Stimulated activated CD4-positive, alpha-beta T cell treated with anti-CD3 and anti-CD28 coated beads, Interleukin-4, amount 100 ng/mL, for 1 hour (primary cell): ENCODE data around the gene SPINK8.
"Not testable (repeated sequence)": the region's sequence is repeated elsewhere in the genome, so short reads cannot be mapped to it uniquely, and the experiment has no call there.

ENCODE experiments used
- DNase-seq: peaks from one replicate; pipeline ENCODE4 v3.0.0-alpha.2; 2020

SPINK8 gene

DNA sequence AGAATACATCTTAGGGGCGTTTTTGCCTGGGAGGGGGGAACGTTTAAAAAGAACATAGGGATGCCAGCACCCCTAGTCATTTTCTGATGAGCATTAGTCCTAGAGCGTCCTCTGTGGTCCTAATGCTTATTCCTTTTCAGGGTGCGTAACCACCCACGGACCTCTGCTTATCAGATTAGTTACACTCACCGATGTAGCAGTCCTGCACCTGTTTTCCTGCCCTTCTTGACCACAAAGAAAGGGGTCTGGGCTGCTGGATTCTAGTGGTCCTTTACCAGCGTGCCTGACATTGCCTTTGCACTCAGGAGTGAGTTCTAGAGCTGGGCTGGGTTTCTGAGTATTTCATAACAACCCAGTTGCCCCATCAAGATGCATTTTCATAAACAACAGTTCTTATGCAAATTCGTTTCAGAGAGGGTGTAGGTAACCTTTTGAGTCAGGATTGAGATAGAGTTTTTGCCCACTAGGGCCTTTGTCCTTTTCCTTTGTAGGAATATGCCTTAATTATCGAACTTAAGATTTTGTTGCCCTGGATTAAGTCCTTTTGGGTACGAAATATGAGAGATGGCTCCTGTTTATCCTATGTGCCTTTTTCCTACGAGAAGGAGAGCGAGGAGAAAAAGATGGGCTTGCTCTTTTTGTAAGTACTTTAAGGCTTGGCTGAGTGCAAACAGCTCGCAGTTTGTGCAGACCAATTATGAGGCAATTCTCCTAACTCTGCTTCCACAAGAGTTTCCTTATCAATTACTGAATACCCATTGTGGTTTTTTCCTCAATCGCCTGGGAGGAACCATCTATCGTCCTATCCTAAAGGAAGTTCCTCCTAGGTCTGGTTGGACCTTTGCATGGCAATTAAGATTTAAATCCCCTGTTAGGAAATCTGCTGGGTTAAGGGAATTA, at the start of gene SPINK8:
Gene SPINK8 (minus strand): TSS at position 316 of the 900 bp plus-strand sequence. CDS start 5,320 bp downstream, outside the sequence.
- not testable (repeated sequence) for DNase-seq

DNA sequence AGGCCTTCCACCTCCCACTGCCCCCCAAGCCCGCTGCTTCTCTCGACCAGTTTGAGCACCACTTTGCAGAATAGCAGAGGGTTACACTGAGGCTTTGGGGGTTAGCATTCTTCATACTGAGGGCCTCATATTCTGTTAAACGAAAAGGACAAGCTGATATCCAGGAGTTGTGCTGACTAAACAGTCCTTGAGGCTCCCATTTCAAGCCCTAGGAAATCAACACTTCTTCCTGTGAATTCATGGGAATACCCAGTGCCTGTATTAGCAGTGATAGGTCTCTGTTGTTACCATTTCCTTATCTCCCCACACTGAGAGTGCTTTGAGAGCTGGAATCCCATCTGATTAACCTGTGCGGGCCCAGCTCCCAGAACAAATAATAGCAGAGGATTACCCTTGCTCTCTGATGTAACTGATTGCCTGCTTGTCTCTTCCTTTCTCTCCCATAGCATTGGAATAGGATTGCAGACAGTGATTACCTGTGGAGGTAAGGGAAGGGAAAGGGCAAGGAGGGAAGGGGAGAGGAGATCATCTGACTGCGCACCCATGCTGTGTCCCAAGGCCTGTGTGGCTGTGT, 39.5 kb upstream of the SPINK8 start:
- DNase-seq, result no peak

DNA sequence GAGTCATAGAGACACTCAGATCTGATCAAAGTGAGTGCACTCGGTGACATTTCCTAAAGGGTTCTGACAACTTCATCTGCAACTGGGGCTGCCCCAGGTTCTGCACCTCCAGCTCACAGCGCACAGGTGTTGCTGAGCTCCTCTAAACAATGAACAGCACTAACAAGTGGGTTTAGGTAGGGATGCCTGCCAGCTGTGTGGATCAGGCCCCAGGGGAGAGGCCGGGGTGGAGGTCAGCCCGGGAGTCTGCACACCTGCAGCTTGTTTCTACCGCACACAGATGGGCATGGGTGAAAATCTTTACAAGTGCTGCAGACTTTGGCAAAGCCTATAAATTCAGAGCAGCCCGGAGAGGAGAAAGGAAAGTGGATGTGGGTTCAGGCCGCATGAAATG, 38.9 kb upstream of the SPINK8 start:
- no peak for DNase-seq

DNA sequence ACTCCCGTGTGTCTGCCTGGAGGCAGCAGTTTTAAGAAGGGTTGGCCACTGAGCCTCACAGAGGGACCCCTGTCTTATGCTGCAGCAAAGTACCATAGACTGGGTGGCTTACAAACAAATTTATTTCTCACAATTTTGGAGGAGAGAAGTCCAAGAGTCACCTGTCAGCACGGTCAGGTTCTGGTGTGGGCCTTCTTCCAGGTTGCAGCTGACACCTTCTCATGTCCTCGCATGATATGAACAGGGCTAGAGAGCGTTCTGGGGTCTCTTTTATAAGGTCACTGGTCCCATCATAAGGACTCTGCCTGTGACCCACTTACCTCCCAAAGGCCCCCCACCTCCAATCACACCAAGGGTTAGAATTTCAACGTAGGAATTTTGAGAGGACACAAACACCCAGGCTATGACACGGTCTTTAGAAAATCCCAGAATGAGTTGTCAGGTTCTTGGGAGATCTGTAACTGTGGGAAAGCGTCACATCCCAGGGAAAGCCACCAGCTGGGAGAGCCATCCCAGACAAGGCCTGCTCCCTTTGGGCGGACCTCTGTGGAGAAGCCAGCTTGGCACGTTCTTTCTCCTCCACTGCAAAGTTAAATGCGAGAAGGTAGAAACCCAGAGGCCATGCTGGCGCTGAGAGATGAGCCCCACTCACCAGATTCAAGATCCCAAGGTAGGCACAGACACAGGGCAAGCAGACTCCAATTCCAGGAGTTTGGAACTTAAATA, 38.4 kb upstream of the SPINK8 start, which contains the start of gene FBXW12:
Gene FBXW12 (plus strand): TSS at position 569 of the 726 bp plus-strand sequence. CDS start 549 bp downstream, outside the sequence.
- DNase-seq, result no peak

DNA sequence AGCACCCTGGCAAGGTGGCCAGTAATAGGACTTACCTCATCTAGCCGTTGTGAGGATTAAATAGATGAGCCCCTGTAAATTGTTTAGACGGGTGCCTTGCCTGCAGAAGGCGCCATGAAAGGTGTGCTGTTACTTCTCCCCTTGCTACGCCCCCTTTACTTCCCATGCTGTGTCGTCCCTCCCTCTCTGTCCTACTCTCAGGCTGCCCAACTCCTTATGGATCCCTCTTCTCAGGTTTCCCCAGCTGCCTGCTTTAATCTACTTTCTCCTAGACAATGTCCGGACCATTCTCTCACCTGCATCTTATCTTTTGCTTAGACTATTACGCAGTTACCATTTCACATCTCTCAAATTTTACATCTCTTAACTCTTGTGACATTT, 36.9 kb upstream of the SPINK8 start:
- DNase-seq, result no peak

DNA sequence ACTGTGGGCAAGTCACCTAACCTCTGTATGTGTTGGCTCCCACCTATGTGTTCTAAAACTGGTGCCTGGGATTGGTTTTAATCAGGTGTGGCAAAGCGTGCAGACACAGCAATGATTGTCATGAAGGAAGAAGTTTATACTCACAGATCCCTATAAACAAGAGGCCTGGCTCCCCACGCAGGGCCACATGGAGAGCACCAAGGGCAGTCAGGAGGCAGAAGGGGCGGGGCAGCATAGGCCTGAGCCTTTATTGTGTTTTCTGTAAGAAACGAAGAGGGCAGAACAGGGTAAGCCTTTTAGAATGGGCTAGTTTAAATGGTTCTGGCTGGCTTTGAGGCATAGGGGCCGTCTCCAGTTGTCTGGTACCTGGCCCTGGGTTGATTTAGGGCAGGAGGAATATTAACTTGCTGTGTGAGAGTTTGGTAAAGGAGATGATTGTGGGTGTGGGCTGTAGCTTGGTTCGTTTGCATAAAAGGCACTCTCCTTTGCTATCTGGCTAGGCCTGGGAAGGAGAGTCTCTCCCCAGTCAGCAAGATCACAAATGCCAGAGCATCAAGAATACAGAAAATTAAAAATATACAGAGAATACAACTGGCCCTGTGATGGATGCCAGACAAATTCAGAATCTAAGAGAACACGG, 36.4 kb upstream of the SPINK8 start:
- no peak for DNase-seq

DNA sequence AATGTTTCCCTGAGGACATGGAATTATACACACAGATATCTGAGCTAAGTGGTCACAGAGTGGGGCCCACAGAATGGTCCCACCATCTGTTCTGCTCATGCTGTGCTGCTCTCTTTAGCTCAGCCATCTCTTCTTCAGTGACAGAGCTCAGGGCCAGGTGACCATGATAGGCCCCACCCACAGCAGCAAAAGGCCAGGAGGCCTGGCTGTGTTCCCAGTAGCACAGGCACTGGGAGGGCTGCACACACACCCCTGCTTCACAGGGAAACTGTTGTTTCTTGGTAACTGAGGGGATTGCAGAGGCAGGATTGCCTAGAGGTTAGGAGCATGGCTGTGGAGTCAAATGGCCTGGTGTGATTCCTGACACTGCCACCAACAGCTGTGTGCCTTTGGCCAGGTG, 33.7 kb upstream of the SPINK8 start:
- DNase-seq, result no peak

DNA sequence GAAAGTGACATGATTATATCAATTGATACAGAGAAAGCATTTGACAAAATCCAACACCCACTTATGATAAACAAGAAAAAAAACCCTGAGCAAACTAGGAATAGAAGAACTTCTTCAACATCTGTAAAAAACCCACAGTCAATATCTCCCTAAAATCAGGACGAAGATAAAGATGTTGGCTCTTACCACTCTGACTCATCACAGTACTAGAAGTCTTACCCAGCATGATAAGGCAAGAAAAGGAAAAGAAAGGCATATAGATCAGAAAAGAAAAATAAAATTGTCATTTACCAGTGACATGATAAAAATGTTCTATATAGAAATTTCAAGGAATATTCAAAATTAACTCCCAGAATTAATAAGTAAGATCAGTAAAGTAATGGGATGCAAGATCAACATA, 31.4 kb upstream of the SPINK8 start:
- no peak for DNase-seq

DNA sequence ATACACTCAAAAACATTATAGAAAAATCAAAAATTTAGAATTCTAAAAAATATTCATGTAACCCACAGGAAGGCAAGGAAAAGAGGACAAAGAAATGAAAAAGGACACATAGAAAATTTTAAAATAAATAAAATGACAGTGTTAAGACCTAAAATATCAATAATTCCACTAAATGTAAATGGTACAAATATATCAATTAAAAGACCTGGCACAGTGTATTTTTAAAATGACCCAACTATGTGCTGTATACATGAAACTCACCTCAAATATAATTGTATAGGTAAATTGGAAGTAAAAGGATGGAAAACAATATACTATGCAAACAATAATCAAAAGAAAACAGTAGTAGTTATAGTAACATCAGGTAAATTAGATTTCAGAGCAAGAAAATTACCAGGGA, 28.5 kb upstream of the SPINK8 start:
- DNase-seq, result no peak

DNA sequence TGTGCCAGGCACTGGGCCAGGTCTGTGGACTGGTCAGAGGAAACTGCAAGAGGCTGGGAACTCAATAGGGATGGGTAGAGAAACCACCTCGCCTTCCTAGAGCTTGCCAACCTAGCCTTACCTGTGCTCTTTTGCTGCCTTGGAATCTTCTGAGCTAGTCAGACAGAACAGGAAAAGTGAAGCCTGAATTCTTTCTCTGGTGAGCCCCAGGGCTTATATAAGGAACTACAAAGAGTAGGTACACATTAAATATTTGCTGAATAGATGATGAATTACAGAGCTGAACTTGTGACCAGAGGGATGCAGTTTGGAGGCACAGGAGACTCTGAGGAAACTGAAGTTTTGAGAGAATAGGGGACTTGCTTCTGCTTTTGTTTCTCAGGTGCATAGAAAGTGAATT, 23.0 kb upstream of the SPINK8 start:
- no peak for DNase-seq

DNA sequence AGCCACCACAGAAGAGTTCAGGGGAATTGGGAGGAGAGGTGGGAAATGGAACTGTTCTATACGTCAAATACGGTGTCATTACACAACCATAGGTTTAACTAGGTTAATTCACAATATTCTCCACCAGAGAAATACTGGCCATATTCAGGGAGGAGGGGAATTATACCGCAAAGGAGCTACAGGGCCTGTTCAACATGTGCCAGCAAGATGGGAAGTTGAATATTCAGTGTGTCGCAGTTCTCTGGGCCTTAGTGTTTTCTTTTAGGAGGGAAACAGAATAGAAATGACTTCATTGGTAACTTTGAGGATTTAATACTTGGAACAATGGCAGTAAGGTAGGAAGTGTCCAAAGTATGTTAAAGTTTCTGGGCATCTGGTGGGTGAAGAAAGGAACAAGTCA, 20.5 kb upstream of the SPINK8 start:
- DNase-seq, result no peak

DNA sequence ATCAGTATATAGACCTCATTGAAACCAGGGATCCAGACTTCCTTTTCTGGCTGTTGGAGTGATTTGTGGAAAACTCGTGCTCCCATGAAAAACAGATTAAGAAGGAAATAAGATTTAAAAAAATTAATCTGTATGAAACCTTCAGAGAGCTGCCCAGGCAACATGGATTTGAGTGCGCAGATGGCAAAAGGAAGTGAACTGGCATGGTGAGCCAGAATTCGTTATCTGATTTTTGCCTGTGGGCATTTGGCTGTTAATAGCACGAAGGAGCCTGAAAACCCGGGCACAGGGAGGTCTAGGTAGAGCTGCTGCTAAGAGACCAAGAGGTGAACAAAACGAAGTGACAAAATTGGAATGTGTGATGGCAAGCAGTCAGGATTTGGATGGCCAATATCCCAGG, 19.1 kb upstream of the SPINK8 start:
- no peak for DNase-seq

DNA sequence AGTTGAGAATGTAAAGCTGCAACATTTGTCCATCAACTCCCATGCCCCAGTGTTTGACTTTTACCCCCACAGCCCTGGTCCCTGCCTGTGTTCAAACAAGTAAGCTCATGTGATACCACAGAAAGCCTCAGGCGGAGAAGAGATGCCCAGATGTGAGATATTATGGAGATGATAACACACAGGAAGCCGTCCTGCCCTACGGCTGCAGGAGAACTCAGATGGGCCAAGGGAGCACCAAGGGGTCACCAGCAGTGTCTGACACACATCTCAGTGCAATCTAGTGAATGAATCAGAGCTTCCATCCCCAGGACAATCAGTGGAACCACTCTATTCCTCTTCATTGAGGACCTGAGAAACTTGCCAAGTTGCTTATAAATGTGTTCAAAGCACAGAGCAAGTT, 14.0 kb upstream of the SPINK8 start:
- no peak for DNase-seq

DNA sequence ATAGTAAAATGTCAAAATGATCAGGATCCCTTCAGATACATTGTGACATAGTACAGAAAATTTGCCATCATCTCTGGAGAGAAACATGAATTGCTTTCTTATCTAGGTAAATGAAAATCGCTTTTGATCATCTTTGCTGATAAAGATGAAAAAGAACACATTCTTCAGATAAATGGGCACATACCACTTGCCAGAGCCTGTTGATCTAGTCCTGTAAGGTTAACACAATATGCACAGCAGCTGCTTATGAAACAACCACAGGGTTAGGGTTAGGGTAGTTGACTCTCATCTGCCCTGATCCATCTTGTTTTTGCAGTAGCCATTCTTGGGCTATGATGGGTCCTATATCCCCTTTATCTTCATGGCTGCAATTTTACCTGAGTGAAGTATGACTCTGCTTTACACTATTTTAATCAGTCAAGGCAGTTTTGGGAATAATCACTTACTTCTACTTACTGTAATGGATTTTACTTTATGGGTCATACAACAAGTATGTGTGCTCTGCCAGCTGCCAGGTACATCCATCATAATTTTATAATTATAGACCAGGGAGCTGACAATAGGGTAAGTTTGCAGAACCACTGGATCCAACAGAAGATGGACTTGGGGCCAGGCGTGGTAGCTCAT, 12.6 kb upstream of the SPINK8 start:
- no peak for DNase-seq

DNA sequence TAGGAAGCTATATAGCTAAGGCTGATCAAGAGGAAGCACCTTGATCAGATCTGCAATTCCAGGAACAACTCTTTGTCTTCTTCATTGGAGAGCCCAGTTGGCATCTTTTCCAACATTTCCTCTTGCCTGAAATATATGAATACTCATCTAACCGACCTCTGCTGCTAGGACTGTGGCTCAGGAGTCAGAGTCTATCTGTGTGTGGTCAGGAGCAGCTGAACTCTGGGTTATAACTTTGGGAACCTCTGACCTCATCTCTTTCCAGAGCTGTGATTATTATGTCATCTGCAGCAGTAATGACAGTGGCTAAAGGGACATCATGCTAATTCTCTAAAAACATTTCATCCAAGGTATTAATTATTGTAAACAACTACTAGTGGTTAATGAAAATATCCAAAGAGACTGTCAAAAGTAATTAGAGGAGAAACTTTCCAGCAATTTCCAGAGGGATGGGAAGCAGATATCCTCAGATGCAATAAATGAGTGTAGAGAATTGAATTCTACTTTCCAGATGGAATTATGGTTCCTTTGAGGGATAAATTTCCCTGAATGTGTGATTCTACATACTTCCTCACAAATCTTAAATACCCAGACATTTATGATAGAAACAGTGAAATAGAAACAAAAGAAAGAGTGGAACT, 11.5 kb upstream of the SPINK8 start:
- no peak for DNase-seq

DNA sequence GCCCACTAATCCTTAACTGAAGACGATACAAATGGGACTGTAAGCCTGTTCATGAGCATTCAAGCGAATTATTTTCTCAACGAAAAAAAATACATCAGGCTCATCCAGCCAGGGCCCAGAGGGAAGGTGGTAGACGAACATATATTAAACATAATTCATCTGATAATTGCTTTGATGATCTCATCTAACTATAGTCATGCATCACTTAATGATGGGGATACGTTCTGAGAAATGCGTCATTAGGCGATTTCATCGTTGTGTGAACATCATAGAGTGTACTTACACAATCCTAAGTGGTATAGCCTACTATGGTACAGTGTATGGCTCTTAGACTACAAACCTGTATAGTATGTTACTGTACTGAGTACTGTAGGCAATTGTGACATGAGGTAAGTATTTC, 10.0 kb upstream of the SPINK8 start:
- DNase-seq, result no peak

DNA sequence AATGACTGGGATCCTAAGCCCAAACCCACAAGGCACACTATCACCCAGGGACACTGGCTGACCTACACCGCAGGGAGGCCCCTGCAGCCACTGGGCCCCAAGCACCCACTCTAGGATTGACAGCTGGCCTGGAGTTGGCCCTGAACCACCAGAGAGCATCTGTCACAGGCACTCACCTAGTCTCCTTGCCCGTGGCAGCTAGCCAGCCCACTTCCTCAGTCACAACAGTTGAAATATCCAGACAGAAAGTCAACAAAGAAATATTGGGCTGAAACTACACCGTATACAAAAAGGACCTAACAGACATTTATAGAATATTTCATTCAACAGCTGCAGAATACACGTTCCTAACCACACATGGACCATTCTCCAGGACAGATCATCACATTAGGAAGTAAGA, 5.2 kb upstream of the SPINK8 start:
- DNase-seq, result no peak

DNA sequence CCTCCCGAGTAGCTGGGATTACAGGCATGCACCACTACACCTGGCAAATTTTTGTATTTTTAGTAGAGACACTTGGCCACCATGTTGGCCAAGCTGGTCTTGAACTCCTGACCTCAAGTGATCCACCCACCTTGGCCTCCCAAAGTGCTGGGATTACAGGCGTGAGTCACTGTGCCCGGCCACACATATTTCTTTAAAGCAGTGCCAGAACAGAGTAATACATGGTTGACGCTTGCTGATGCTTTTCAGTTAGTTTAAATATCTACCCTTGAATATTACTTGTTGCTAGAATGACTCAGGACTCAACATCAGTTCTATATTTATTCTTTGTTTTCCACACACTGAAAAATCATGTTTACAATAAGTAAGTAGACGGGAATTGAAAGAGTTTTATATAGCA, 4.1 kb upstream of the SPINK8 start:
- not testable (repeated sequence) for DNase-seq

DNA sequence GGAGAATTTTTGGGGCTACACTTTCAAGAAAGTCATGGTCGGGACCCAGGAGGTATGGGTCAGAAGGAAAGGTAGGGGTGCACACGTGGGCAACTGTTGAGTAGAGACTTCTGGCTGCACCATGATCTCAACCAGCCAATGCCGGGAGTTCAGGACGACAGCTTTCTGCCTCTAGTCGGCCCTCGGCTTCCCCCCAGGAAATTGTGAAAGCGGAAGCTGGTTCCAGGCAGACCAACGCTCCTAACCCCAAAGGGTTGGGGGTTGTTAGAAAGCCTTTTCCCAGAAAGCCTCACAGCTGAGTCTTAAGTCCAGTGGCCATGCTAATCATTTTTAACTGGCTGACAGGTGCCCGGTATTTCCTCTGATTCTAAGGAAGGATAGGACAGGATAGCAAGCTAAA, 1.8 kb upstream of the SPINK8 start:
- DNase-seq, result not testable (repeated sequence)

DNA sequence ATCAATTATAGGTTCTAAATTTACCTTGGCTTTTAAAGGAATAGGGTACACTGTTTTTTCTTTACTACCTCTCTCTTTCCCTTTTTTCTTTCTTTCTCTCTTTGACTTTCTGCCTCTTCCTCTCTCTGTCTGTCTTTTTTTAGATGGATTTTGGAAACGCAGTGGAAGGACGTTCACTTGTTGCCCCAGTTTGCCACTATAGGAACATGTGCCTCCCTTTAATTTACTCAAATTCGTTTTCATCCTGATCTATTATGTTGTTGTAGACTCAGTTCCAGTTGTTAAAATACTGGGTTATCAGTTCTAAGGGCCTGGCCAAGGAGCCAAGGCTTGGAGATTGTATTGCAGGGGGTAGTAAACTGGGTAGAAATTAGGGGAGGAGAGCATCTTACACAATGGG, 1.1 kb upstream of the SPINK8 start:
- DNase-seq, result no peak

DNA sequence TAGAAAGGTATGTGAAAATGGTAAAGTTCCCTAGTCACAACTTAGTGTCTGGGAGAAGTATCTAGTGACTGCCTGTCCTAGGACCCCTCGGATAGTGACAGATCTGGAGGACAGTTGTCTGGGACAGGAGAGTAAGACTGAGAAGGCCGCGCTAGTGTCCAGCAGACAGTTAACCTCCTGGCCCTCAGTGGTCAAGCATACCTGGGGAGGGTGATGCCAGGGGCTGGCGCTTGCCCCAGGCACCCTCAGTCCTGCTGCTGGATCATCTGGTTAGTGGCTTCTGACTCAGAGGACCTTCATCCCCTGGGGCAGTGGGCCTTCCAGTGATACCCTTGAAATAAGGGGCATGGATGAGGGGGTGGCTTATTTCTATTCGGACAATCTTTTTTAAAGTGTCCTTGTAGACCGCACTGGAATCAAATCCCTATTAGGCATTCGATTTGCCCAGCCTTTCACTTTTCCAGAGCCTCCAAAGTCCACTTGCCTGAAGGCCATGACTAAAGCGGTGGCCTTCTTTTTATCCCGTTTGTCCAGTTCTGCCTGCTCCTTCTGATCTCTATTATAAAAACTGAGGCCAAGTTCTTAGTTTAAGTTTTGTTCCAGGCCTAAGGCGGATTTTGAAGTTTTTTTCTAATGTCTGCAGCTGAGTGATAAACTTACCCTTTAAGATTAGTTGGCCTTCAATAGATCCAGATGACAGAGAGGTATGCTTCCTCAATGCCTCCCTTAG, 1.6 kb downstream of the SPINK8 start:
- not testable (repeated sequence) for DNase-seq

DNA sequence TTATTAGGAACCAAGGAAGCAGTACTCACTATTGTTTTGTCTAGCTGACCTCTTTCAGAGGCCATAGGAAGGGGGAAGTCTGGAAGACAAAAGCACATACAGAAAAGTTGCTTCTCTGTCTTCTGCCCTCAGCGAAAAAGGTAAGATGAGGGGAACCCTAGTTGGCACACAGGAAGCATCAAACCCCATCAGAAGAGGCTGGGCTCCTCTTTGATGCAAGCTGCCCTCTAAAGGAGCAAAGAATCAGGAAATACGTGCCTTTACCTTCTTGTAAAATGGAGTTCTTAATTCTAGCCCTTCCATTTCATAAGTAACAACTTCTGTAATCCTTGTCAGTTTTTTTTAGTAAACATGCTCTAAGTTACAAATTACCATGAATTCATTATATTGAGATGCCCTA, 12.5 kb downstream of the SPINK8 start:
- DNase-seq, result no peak
